HG03439 (cell line): ENCODE measurements around the gene CDH4.
"Not testable (repeated sequence)": the region's sequence is repeated elsewhere in the genome, so short reads cannot be mapped to it uniquely, and the experiment has no call there.

Experiments
- ATAC-seq: cut with Tn5 transposase; IDR thresholded peaks from one replicate; pipeline ENCODE4 v1.9.1; 2021; ENCODE audit warnings: mild to moderate bottlenecking, moderate library complexity; ENCODE audit not compliant: unreplicated experiment

The CDH4 gene

GRCh38 chr20:61972636-61973508 is 720.8 kb downstream of the CDH4 start:
- no peak for ATAC-seq

GRCh38 chr20:61973515-61974356 is 721.7 kb downstream of the CDH4 start:
- ATAC-seq = no peak

- no peak for ATAC-seq
Measured at GRCh38 chr20:61974357-61974665, 722.2 kb downstream of the CDH4 start.

GRCh38 chr20:61975407-61976129 is 723.5 kb downstream of the CDH4 start:
- no peak for ATAC-seq

- no peak for ATAC-seq
Measured at GRCh38 chr20:61976263-61976643, 724.2 kb downstream of the CDH4 start.

- ATAC-seq = no peak
Measured at GRCh38 chr20:61976644-61977418, 724.8 kb downstream of the CDH4 start.

- ATAC-seq = no peak
Measured at GRCh38 chr20:61977419-61977786, 725.3 kb downstream of the CDH4 start.

- no peak for ATAC-seq
Measured at GRCh38 chr20:61978491-61978890, 726.4 kb downstream of the CDH4 start.

GRCh38 chr20:61979090-61979489 is 727.0 kb downstream of the CDH4 start:
- no peak for ATAC-seq

GRCh38 chr20:61979701-61980635 is 727.9 kb downstream of the CDH4 start:
- ATAC-seq = no peak

GRCh38 chr20:61980647-61981583 is 728.9 kb downstream of the CDH4 start:
- ATAC-seq = no peak

GRCh38 chr20:61981691-61982090 is 729.6 kb downstream of the CDH4 start:
- not testable (repeated sequence) for ATAC-seq

- no peak for ATAC-seq
Measured at GRCh38 chr20:61982191-61982950, 730.3 kb downstream of the CDH4 start.

- ATAC-seq = no peak
Measured at GRCh38 chr20:61982951-61983315, 730.9 kb downstream of the CDH4 start.

- no peak for ATAC-seq
Measured at GRCh38 chr20:61983965-61984364, 731.9 kb downstream of the CDH4 start.

GRCh38 chr20:61984431-61984830 is 732.4 kb downstream of the CDH4 start:
- ATAC-seq = not testable (repeated sequence)

- ATAC-seq = no peak
Measured at GRCh38 chr20:61985096-61985495, 733.0 kb downstream of the CDH4 start.

- ATAC-seq = no peak
Measured at GRCh38 chr20:61986762-61987321, 734.8 kb downstream of the CDH4 start.
